Globus pallidus (tissue), 1 donor: ENCODE data around the gene PSD4.
A peak's percentile ranks its signal among the peaks of the same experiment; 100 is the strongest.

ENCODE experiments used
- DNase-seq: peaks from one replicate; pipeline ENCODE4 v3.0.0-alpha.2; 2015; ENCODE audit warnings: low spot score

PSD4 gene

DNA sequence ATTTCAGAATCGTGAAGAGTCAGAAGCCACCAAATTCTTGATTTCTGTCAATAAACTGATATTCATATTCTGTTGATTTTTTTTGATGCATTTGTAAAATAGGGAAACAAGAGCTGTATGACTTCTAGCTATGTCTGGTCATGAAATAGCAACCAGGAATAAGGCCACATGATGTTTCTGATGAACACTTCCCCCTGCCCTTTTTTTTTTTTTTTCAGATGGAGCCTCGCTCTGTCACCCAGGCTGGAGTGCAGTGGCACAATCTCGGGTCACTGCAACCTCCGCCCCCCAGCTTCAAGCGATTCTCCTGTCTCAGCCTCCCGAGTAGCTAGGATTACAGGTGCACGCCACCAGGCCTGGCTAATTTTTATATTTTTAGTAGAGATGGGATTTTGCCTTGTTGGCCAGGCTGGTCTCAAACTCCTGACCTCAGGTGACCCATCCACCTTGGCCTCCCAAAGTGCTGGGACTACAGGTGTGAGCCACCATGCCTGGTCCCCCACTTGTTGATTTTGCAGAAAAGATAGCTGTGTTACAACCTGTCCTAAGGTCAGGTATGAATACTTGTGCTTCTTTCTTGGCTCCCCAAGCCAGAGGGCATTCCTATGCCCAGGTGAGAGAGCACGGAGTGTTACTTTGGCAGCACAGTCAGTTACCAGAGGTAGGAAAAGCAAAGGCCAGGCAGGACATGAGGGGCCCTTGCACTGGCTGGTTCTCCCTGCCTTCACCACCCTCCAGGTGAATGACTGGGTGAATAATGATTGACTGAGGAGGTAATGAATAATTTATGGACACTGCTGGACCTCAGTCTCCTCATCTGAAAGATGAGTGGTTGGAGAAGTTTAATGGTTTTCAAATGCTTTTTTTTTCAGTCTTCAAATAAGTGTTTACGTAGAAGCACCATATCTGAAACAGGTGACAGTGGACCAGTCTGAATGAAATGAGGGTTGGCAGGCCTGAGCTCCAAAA, 65.4 kb downstream of the PSD4 start:
- DNase-seq = no peak

DNA sequence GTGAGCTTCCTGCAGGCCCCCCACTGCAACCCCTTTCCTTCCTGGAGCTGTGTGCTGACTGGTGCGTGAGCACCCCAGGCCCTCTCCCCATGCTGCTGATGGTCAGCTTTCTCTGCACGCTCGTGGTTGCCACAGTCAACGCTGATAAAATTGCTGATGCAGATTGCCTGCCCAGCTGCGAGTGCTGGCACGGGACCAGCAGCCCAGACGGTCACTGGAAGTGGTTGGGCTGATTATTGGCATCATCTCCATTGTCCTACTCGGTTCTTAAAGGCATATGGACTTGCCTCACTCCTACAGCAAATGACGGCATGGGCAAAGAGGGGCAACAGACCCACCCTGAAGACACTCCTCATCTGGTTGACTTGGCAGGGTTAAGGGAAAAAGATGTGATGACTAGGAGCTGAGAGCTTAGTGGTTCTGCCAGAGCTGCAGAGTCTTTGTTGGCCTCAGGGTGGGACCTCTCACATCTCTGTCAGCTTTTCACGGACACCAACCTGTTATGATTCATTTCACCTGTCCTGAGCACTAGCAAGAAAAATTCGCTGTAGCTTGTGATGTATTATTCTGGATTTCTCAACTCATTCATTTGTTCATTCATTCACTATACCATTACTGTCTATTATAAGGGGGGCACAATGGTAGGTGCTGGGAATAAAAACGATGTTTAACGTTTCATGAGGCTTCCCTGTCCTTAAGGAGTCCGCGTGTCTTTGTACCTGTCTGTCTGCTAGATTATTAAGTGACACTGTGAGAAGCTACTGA, 66.6 kb downstream of the PSD4 start:
- peak; percentile 74 for DNase-seq

DNA sequence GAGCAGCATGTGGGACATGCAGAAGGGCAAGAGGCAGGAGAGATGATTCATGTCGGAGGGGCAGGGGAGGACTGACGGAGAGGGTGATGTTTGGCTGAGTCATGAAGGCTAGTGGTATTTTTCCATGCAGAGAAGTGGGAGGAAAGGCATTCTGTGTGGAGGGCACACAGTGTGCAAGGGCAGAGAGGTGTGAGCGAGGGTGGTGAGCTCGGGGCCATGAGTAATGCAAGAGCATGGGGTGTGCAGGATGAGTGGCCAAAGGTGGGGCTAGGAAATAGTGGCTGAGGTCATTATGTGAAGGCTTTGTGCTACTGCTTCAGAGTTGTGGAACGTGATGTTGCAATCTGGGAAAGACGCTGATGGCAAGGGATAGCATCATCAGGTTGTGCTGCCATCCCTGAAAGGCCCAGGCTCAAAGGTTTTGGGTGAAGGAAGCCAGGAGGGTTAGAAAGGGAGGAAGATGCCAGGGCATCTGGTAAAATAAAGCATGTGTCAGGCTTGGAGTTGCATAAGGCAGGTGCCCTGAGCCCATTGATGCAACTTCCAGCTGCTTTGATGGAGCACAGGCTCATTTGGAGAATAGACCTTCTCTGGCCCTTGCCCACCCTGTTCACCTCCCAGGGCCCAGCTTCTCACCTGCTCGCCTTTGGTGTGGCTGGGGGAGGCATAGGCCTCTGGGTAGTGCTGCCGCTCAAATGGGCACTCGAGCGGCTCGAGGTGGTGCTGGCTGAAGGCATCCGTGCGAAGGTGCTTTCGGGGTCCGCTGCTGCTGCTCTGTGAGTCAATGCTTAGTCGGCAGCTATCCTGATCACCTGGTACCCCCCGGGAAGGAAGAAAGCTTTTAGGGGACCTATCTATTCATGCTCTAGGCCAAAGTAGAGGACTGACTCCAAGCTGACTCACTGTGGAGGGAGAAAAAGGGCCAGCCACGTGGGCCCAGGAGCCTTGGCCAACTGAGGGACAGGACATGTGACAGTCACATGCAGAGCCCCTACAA, 67.4 kb downstream of the PSD4 start:
- no peak for DNase-seq

DNA sequence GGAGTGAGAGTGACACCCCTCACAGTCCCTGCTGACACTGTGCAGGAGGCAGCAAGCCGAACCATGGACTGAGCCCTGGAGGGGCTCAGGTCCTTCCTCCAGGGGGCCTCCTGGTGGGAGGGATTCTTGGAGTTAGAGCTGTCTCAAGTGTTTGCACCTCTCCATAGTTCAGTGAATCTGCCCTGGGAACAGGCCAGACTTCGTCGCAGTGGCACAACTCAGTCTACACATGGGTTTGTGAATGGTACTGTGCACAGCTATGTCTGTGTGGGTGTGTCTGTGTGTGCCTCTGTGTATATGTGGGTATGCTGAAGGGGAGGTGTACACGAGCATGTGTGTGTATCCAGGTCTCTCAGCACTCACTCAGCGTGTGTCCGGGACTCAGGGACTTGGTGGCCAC, 68.6 kb downstream of the PSD4 start:
- DNase-seq = no peak

- DNase-seq = no peak
Observed at GRCh38 chr2:113245276-113245711, 71.5 kb downstream of the PSD4 start.

GRCh38 chr2:113246606-113247005, 72.8 kb downstream of the PSD4 start:
- no peak for DNase-seq

- peak; percentile 72 for DNase-seq
Observed at GRCh38 chr2:113248997-113249770, 75.4 kb downstream of the PSD4 start.

- DNase-seq = no peak
Observed at GRCh38 chr2:113251118-113251517, 77.3 kb downstream of the PSD4 start.

DNA sequence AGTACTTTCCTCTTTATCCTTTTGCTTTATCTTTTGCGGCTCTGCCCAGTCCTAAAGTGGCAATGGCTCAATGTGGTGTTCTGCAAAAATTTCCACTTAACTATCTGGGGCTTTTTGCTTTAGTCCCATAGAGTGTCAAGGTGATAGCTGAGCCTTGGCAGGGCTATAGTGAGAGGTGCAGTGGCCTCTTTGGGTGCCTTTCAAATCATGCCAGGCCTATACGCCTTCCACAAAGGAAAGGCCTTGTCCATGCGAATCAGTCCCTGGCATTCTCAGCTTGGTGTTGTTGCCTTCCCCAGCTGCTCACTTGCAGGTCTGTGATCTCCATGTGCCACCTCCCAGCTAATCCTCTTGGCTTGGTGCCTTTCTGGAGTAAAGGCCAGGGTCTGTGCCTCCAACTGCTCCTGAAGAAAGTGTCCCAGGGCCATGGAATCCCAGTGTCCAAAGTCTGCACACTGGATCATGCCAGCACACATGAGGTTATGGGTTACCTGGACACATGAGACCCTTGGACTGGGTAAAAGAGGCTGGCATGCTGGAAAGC, 78.3 kb downstream of the PSD4 start:
- no peak for DNase-seq

DNA sequence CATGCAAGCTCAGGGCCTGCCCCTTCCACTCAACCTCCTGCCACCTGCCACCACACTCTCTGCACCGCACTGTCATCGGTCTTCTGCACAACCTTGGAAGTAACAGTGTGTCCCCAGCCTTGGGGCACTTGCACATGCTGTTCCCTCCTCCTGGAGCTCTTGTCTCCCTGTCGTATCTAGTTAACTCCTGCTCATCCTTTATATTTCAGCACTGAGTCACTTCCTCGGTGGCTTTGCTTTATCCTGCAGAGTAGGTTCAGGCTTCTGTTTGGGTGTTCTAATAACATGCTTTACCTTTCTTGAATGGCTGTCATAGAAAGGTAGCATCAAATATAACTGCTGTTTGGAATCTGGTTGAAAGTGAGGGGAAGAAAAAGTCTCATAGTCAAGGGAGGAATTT, 79.7 kb downstream of the PSD4 start:
- no peak for DNase-seq

- no peak for DNase-seq
Observed at GRCh38 chr2:113255140-113256070, 81.6 kb downstream of the PSD4 start.

DNA sequence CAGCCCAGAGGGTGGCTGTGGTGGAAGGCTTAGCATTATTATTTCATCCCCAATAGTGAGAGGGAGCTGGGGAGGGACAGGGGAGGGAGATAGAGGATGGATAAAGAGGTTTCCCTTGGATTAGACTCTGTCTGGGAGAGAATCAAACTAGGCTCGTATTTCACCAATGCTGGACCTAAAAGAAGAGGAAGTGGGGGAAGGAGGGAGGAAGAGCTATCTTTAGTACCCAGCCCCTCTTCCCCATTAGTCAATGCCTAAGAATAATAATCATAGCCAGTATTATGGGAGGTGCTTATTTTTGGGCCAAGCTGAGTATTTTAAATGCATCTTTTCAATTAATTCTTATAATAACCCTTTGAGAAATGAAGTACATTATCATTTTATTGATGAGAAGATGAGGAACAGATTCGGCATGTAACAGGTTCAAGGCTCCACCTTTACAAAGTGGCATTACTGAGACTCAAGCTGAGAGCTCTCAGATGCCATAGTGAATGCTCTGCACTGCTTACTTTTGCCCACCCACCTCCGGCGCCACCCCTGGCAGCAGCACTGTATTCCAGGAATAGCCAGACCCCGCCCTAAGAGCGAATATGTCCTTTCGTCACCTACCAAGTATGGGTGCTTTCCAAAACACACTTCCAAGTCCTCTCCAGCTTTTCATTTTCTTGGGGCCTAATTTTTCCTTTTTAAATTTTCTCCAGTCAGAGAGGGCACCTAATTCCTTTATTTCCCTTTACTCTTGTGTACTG, 83.9 kb downstream of the PSD4 start:
- peak; percentile 33 for DNase-seq

DNA sequence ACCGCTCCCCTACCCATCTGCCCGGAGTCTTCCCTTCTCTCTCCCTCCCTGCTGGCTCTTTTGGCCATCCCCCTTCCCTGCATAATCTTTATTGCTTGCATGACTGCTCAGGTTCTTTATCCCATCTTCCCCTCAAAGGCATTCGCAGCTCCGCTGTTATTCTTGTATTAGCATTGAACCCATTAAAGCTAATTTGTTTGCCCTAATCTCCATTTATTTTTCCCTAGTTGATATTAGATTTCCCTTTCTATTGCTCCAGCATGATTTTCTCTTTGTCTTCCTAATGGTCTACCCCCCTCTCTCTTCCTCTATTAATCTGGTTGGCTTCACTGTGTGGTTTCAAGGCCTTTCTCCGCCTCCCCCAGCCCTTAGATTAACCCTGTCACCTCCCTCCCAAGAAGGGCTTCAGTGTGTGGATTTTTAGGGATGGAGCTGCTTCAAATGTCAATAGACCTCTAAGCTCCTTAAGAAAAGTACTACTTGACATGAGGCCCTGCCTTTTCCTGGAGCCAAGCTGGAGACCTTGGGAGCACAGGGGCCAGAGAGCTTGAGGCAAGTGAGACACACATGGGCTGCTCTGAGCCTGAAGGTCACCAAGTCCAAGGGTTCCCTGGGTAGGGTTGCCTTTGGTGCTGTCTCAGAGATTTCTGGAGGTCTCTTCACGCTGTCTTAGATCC, 84.8 kb downstream of the PSD4 start:
- no peak for DNase-seq
